RWPE2 (cell line): ENCODE data around the gene LRRC7.
"Not testable (repeated sequence)": the region's sequence is repeated elsewhere in the genome, so short reads cannot be mapped to it uniquely, and the experiment has no call there.

ENCODE experiments used
- ATAC-seq: fragments of 200-7000 bp; cut with Tn5 transposase; 3 replicates; pipeline ENCODE4 v1.9.1; 2021; ENCODE audit warnings: low read depth
- DNase-seq: peaks from one replicate; pipeline ENCODE4 v3.0.0-alpha.2; 2020; ENCODE audit warnings: low spot score
- H3K27ac ChIP-seq: fragments of 450-650 bp; 2 replicates; pipeline ENCODE4 v1.5.1; 2017; ENCODE audit warnings: mild to moderate bottlenecking; ENCODE audit not compliant: poor library complexity, severe bottlenecking
- H3K27me3 ChIP-seq: fragments of 250-450 bp; sonication (Bioruptor Pico); 2 replicates; pipeline ENCODE4 v1.5.1; 2021; ENCODE audit warnings: mild to moderate bottlenecking, moderate library complexity; ENCODE audit not compliant: insufficient read depth, poor library complexity, severe bottlenecking
- H3K36me3 ChIP-seq: fragments of 250-450 bp; sonication (Bioruptor Pico); 2 replicates; pipeline ENCODE4 v1.5.1; 2020; ENCODE audit warnings: low read depth, mild to moderate bottlenecking, moderate library complexity
- H3K4me1 ChIP-seq: fragments of 250-450 bp; sonication (Bioruptor Pico); 2 replicates; pipeline ENCODE4 v1.5.1; 2021; ENCODE audit warnings: mild to moderate bottlenecking, moderate library complexity; ENCODE audit not compliant: insufficient read depth, poor library complexity, severe bottlenecking
- H3K4me3 ChIP-seq: fragments of 250-450 bp; sonication (Bioruptor Pico); 2 replicates; pipeline ENCODE4 v1.5.1; 2021; ENCODE audit warnings: mild to moderate bottlenecking, moderate library complexity; ENCODE audit not compliant: severe bottlenecking
- H3K9me3 ChIP-seq: fragments of 250-450 bp; sonication (Bioruptor Pico); 2 replicates; pipeline ENCODE4 v1.5.1; 2021; ENCODE audit warnings: mild to moderate bottlenecking, moderate library complexity; ENCODE audit not compliant: severe bottlenecking
- TF ChIP-seq, protein P1 (sequence below): fragments of 450-650 bp; IDR thresholded peaks from one replicate; pipeline ENCODE4 v1.5.1; 2017; ENCODE audit warnings: mild to moderate bottlenecking, moderate library complexity; ENCODE audit not compliant: poor library complexity, severe bottlenecking

LRRC7 gene

DNA sequence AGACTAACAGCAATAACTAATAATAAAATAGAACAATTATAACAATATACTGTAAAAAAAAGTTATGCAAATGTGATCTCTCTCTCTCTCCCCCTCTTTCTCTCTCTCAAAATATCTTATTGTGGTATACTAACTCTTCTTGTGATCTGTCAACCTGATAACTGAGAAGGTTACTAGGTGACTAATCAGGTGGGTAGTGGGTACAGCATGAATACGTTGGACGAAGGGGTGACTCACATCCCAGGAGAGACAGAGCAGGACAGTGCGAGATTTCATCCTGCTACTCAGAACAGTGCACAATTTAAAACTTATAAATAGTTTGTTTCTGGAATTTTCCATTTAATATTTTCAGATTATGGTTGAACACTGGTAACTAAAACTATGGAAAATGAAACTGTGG lies 380.1 kb downstream of the LRRC7 start:
- Histone ChIP-seq H3K9me3 (no peaks in the 10 kb centered on the region), H3K4me3 (no peak overlapping the region), H3K4me1 (peaks cover 7% of the 10 kb centered on the region), H3K36me3 (no peaks in the 10 kb centered on the region), H3K27me3 (no peaks in the 10 kb centered on the region), H3K27ac (no peak overlapping the region)
- peak; percentile 97 for ATAC-seq
- DNase-seq, result no peak
- TF ChIP-seq, protein P1, sequence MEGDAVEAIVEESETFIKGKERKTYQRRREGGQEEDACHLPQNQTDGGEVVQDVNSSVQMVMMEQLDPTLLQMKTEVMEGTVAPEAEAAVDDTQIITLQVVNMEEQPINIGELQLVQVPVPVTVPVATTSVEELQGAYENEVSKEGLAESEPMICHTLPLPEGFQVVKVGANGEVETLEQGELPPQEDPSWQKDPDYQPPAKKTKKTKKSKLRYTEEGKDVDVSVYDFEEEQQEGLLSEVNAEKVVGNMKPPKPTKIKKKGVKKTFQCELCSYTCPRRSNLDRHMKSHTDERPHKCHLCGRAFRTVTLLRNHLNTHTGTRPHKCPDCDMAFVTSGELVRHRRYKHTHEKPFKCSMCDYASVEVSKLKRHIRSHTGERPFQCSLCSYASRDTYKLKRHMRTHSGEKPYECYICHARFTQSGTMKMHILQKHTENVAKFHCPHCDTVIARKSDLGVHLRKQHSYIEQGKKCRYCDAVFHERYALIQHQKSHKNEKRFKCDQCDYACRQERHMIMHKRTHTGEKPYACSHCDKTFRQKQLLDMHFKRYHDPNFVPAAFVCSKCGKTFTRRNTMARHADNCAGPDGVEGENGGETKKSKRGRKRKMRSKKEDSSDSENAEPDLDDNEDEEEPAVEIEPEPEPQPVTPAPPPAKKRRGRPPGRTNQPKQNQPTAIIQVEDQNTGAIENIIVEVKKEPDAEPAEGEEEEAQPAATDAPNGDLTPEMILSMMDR, result no peak

DNA sequence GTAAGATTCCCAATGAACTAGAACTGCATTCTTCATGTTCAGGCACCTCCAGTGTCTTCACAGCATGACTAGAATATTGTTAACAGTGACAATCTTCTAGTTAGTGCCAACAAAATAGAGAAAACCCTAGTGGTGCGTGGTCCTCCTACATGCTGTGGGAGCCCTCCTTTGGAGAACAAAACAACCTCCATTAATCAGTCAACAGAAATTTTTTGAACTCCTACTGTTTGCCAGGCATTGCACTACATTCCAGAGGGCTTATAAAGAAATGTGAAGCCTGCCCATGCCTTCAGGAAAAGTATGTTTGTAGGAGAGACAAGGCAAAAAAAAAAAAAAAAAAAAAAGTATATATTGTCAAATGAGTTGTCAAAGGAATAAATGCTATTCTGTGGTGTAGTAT lies 385.0 kb downstream of the LRRC7 start:
- no peak for ATAC-seq
- H3K27ac ChIP-seq, result no peak overlapping the region
- H3K4me1 ChIP-seq, result peaks cover 3% of the 10 kb centered on the region
- TF ChIP-seq, protein P1, result no peak
- DNase-seq, result no peak
- H3K9me3 ChIP-seq, result no peaks in the 10 kb centered on the region
- H3K36me3 ChIP-seq, result no peaks in the 10 kb centered on the region
- H3K4me3 ChIP-seq, result no peak overlapping the region
- no peaks in the 10 kb centered on the region for H3K27me3 ChIP-seq

DNA sequence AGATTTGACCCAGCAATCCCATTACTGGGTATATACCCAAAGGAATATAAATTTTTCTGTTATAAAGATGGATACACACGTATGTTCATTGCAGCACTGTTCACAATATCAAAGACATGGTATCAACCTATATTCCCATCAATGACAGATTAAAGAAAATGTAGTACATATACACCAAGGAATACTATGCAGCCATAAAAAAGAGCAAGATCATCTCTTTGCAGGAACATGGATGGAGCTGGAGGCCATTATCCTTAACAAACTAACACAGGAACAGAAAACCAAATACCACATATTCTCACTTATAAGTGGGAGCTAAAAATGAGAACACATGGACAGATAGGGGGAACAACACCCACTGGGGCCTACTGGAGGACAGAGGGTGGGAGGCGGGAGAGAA lies 394.7 kb downstream of the LRRC7 start:
- not testable (repeated sequence) for H3K9me3 ChIP-seq, H3K27me3 ChIP-seq, DNase-seq, H3K4me1 ChIP-seq, H3K36me3 ChIP-seq, H3K27ac ChIP-seq, ATAC-seq, H3K4me3 ChIP-seq

DNA sequence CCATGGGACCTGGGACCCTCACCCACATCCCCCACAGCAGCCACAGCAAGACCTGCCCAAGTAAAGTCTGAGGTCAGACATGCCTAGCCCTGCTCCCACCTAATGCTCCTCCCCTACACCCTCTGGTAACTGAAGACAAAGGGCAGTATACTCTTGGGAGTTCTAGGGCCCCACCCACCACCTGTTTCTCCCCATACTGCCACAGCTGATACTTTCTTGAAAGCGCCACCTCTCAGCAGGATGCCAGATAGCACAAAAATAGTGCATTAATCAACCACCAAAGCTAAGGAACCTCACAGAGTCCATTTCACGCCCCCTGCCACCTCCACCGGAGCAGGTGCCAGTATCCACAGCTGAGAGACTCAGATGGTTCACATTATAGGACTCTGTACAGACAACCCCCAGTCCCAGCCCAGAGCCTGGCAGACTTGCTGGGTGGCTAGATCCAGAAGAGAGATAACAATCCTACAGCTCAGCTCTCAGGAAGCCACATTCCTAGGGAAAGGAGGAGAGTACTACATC lies 399.6 kb downstream of the LRRC7 start:
- TF ChIP-seq, protein P1, result no peak
- H3K36me3 ChIP-seq, result no peaks in the 10 kb centered on the region
- H3K27me3 ChIP-seq, result no peaks in the 10 kb centered on the region
- H3K9me3 ChIP-seq, result no peaks in the 10 kb centered on the region
- no peak overlapping the region for H3K27ac ChIP-seq
- H3K4me1 ChIP-seq, result no peaks in the 10 kb centered on the region
- DNase-seq (no peak), ATAC-seq (no peak)
- H3K4me3 ChIP-seq, result no peak overlapping the region

DNA sequence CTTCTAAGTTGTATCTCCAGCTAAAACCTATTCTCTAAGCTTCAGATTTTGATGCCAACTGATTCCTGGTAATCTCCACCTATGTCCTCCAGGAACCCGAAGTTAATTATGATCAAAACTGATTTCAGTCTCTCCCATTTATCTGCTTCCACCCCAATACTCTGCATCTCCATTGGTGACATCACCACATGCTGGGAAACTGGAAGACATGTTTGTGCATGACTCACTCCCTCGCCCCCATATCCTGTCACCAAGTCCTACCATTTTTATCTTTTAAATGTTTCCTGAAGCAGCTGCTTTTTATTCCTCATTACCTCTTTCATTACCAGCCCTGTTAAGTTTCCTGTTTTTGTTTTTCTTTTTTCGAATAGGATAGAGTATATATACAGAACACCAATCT lies 409.2 kb downstream of the LRRC7 start:
- no peak overlapping the region for H3K4me3 ChIP-seq
- no peak for DNase-seq
- TF ChIP-seq, protein P1, result no peak
- H3K27ac ChIP-seq, result no peak overlapping the region
- H3K9me3 ChIP-seq, result no peaks in the 10 kb centered on the region
- H3K36me3 ChIP-seq, result no peaks in the 10 kb centered on the region
- no peaks in the 10 kb centered on the region for H3K4me1 ChIP-seq
- no peaks in the 10 kb centered on the region for H3K27me3 ChIP-seq
- ATAC-seq, result no peak
